CD4-positive, CD25-positive, alpha-beta regulatory T cell (primary cell): Measurements from ENCODE around the gene NYAP2. TPM values are rescaled to one million over a fixed set of nuclear protein-coding genes. Genes with fewer than 3 reads are reported as not detected.

ENCODE experiments used
- ATAC-seq, 2 donors: fragments of 150-1000 bp; cut with Tn5 transposase; one replicate each; pipeline ENCODE4 v1.10.0; 2021; ENCODE audit warnings: low read depth in 2 of 2, moderate number of reproducible peaks in 2 of 2, moderate library complexity in 1 of 2
- DNase-seq, 3 donors: peaks; one replicate each; pipeline versions ENCODE4 v3.0.0 to v3.0.0-alpha.2; 2012 to 2022; ENCODE audit warnings: mixed read lengths in 1 of 3
- H3K27ac ChIP-seq: one replicate; pipeline ENCODE4 v1.7.0; 2013; ENCODE audit warnings: mild to moderate bottlenecking, low read length; ENCODE audit not compliant: insufficient read depth, poor library complexity, severe bottlenecking
- H3K27me3 ChIP-seq: one replicate; pipeline ENCODE4 v1.7.0; 2013; ENCODE audit warnings: low read length; ENCODE audit not compliant: control insufficient read depth, insufficient read depth
- H3K36me3 ChIP-seq: one replicate; pipeline ENCODE4 v1.7.0; 2013; ENCODE audit warnings: mild to moderate bottlenecking, low read length, moderate library complexity; ENCODE audit not compliant: control insufficient read depth, insufficient read depth
- H3K4me1 ChIP-seq: 2 replicates; pipeline ENCODE4 v1.7.0; 2013; ENCODE audit warnings: mild to moderate bottlenecking, low read length; ENCODE audit not compliant: insufficient read depth, control insufficient read depth, poor library complexity, severe bottlenecking
- H3K4me3 ChIP-seq: one replicate; pipeline ENCODE4 v1.7.0; 2013; ENCODE audit warnings: low read depth, mild to moderate bottlenecking, low read length, moderate library complexity
- H3K9me3 ChIP-seq, 2 experiments: 1 replicate in 1 of 2; 2 replicates in 1 of 2; pipeline ENCODE4 v1.7.0; 2013; ENCODE audit warnings: low read length in 2 of 2, mild to moderate bottlenecking in 1 of 2, moderate library complexity in 1 of 2; ENCODE audit not compliant: control insufficient read depth in 2 of 2
- H3K27ac Mint-ChIP-seq, 3 donors: one replicate each; pipeline ENCODE4 v1.8.0; 2020 to 2022; ENCODE audit warnings: mild to moderate bottlenecking in 3 of 3, mixed read lengths in 3 of 3, moderate library complexity in 2 of 3
- H3K27me3 Mint-ChIP-seq: one replicate; pipeline ENCODE4 v1.8.0; 2022; ENCODE audit warnings: mild to moderate bottlenecking, mixed read lengths
- H3K36me3 Mint-ChIP-seq: one replicate; pipeline ENCODE4 v1.8.0; 2020; ENCODE audit warnings: mixed read lengths
- H3K4me1 Mint-ChIP-seq, 4 donors: one replicate each; pipeline ENCODE4 v1.8.0; 2020 to 2022; ENCODE audit warnings: mixed read lengths in 4 of 4, mild to moderate bottlenecking in 1 of 4
- H3K4me3 Mint-ChIP-seq, 4 donors: one replicate each; pipeline ENCODE4 v1.8.0; 2020 to 2022; ENCODE audit warnings: mild to moderate bottlenecking in 4 of 4, mixed read lengths in 4 of 4, moderate library complexity in 3 of 4
- H3K9me3 Mint-ChIP-seq, 7 donors: one replicate each; pipeline ENCODE4 v1.8.0; 2020 to 2022; ENCODE audit warnings: mixed read lengths in 7 of 7, mild to moderate bottlenecking in 3 of 7, moderate library complexity in 2 of 7
- polyA plus RNA-seq, 4 donors: library from polyadenylated mRNA; unstranded; fragments of 300-500 nt; fragmentation: Illumina TruSeq; gene quantifications; one replicate each; pipeline ENCODE4 v1.2.3, GENCODE V29; 2021
- total RNA-seq: library from RNA; stranded (reverse); gene quantifications from one replicate; pipeline ENCODE4 v1.2.3, GENCODE V29; 2022

NYAP2 gene
- total and polyA plus RNA-seq, 5 donors from 2014 or later = 0.20 TPM; not detected in 4

DNA sequence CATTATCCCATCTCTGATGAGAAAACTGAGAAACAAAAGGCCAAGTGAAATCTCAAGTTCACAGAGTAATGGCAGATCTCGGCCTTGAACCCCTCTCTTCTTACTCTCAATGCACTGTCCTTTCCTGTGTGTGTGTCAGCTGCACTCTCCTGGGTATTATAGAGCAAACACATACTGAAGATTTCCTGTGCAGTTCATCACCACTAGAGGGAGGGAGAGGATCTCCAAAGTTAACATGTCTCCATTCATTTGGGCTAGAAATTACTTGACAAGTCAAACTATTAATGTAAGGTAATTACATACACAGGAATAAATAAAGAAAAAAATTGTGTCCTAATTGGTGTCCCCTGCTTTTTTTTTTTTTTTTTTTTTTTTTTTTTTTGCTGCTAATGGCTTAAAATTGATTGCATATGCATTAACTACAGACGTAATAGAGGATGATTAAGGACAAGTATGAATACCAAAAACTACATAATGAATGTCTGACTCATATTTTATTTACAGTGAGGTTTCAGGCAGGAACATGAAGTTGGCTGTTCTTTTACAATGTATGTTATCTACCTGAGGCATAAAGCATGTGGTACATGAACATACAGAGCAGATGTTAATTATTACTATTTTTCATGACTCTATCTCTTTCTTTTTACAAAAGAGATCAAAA is 269.2 kb downstream of the NYAP2 start:
- H3K4me3 Mint-ChIP-seq = no peak overlapping the region
- H3K36me3 ChIP-seq = no peaks in the 10 kb centered on the region
- H3K9me3 Mint-ChIP-seq = no peaks in the 10 kb centered on the region
- DNase-seq = peak in 2 of 3 donors; percentile 43 to 62
- H3K36me3 Mint-ChIP-seq = no peaks in the 10 kb centered on the region
- no peak overlapping the region for H3K4me3 ChIP-seq
- peaks cover 4% of the 10 kb centered on the region for H3K27me3 Mint-ChIP-seq
- H3K27me3 ChIP-seq = no peaks in the 10 kb centered on the region
- no peaks in the 10 kb centered on the region for H3K4me1 ChIP-seq
- H3K4me1 Mint-ChIP-seq = no peaks in the 10 kb centered on the region
- H3K9me3 ChIP-seq = no peaks in the 10 kb centered on the region
- peak; percentile 53 to 67 for ATAC-seq
- no peak overlapping the region for H3K27ac ChIP-seq
- no peak overlapping the region for H3K27ac Mint-ChIP-seq

DNA sequence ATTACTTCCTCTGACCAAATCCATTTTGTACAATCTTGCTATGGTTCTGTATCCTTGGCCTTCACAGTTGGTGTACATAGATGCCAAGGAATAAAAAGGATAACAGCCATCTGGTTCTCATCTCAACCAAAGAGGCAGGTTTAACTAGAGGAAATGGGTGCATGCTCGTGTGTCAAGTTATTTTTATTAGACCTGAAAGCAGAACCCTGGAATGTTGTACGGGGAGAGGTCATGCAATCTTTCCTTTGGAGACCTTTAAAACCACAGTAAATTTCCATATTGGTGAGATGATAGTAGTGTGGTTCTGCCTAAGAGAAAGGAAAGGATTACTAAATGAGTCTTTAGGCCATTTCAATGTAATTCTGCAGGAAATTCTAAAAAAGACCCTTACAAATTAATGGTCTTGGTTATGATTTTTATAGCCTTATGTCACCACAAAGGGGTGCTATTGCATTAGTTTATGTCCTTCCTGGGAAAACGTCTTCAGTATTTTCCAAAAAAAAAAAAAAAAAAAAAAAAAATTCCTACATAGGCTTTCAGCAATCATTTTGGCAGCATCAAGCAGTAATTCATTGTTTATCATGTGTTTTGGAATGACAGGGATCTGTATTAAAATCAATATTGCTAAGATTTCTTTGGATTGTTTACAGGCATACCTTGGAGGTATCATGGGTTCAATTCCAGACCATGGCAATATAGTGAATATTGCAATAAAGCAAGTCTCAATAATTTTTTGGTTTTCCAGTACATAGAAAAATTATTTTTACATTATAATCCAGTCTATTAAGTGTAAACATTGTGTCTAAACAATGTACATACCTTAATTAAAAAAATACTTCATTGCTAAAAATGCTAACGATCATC is 270.8 kb downstream of the NYAP2 start:
- H3K9me3 Mint-ChIP-seq = peaks cover 0 to 2% (median 0%) of the 10 kb centered on the region in 7 donors
- no peaks in the 10 kb centered on the region for H3K4me1 Mint-ChIP-seq

DNA sequence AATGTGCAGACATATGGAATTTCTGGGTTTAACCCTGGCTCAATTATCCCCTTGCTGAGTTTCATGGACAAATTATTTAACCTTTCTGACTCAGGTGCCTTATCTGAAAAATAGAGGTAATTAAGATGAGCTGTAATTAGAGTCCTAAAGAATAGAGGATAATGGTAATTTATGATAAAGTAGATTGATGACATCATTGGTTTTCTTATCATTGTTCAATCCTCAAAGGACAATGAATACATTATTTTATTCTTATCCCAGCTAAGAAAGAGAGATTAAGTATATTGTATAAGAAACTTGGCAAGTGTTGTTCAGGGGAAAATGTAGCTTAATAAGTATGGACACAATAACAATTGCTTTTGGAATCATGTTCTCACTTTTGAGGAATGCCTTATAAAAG is 279.3 kb downstream of the NYAP2 start:
- H3K27me3 ChIP-seq = no peaks in the 10 kb centered on the region
- no peak for ATAC-seq
- no peaks in the 10 kb centered on the region for H3K9me3 ChIP-seq
- Mint-ChIP-seq H3K4me3 (no peak overlapping the region), H3K9me3 (peaks cover 0 to 2% (median 0%) of the 10 kb centered on the region in 7 donors), H3K27me3 (peaks cover 16% of the 10 kb centered on the region), H3K4me1 (no peaks in the 10 kb centered on the region), H3K27ac (no peak overlapping the region), H3K36me3 (no peaks in the 10 kb centered on the region)
- H3K36me3 ChIP-seq = no peaks in the 10 kb centered on the region
- no peaks in the 10 kb centered on the region for H3K4me1 ChIP-seq
- no peak overlapping the region for H3K27ac ChIP-seq
- DNase-seq = no peak
- no peak overlapping the region for H3K4me3 ChIP-seq

More for the DNA sequence above, 270.8 kb downstream of the NYAP2 start:
- ATAC-seq (no peak), DNase-seq (no peak)
- Histone ChIP-seq H3K4me3 (no peak overlapping the region), H3K27me3 (no peaks in the 10 kb centered on the region), H3K27ac (no peak overlapping the region), H3K36me3 (no peaks in the 10 kb centered on the region), H3K4me1 (no peaks in the 10 kb centered on the region), H3K9me3 (no peaks in the 10 kb centered on the region)
- no peak overlapping the region for H3K4me3 Mint-ChIP-seq
- H3K27me3 Mint-ChIP-seq = no peaks in the 10 kb centered on the region
- H3K36me3 Mint-ChIP-seq = no peaks in the 10 kb centered on the region
- H3K27ac Mint-ChIP-seq = no peak overlapping the region

DNA sequence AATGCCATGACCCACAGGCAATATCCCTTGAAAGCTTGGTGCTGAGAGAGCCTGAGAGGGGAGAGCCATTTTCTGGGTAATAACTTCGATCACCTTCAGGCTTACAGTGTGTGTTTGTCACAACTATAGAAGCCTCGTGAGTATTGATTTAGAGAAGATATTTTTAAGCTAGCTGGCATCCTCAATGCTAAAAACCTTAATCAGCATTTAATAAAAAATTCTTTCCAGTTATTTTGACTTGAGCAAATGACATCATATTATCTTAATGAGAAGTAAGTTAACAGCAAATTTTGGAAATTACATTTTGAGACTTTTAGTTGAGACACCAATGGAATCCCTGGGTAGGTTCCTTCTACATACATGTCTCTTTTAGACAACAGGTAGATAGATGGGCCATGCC is 283.7 kb downstream of the NYAP2 start:
- DNase-seq = no peak
- Mint-ChIP-seq H3K4me3 (no peak overlapping the region), H3K4me1 (no peaks in the 10 kb centered on the region)

DNA sequence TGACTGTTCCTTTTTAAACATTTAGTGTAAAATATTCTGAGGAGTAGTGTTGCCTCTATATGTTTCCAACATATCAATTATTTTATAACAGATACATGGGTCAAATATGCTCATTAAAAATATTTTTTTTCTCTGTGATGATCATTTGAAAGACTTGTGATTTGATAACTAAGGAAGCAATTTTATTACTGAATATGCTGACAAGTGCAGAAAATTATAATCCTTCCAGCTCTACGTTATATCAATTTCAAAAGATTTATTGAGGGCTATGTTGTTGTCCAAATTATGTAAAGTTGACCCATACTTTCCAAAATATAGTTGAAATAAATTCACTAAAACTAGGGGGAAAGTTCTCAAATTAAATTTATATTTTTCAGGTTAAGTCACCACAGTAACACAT is 290.6 kb downstream of the NYAP2 start:
- Histone ChIP-seq H3K9me3 (no peaks in the 10 kb centered on the region), H3K36me3 (no peaks in the 10 kb centered on the region), H3K4me1 (no peaks in the 10 kb centered on the region), H3K27me3 (no peaks in the 10 kb centered on the region), H3K4me3 (no peak overlapping the region), H3K27ac (no peak overlapping the region)
- Mint-ChIP-seq H3K36me3 (no peaks in the 10 kb centered on the region), H3K27ac (no peak overlapping the region), H3K27me3 (no peaks in the 10 kb centered on the region), H3K9me3 (no peaks in the 10 kb centered on the region), H3K4me3 (no peak overlapping the region), H3K4me1 (no peaks in the 10 kb centered on the region)
- ATAC-seq (no peak), DNase-seq (no peak)

More for the DNA sequence above, 283.7 kb downstream of the NYAP2 start:
- Mint-ChIP-seq H3K36me3 (no peaks in the 10 kb centered on the region), H3K27me3 (peaks cover 4% of the 10 kb centered on the region), H3K27ac (no peak overlapping the region), H3K9me3 (no peaks in the 10 kb centered on the region)
- Histone ChIP-seq H3K4me1 (no peaks in the 10 kb centered on the region), H3K27me3 (no peaks in the 10 kb centered on the region), H3K27ac (no peak overlapping the region), H3K4me3 (no peak overlapping the region), H3K9me3 (no peaks in the 10 kb centered on the region), H3K36me3 (no peaks in the 10 kb centered on the region)
- ATAC-seq = no peak

DNA sequence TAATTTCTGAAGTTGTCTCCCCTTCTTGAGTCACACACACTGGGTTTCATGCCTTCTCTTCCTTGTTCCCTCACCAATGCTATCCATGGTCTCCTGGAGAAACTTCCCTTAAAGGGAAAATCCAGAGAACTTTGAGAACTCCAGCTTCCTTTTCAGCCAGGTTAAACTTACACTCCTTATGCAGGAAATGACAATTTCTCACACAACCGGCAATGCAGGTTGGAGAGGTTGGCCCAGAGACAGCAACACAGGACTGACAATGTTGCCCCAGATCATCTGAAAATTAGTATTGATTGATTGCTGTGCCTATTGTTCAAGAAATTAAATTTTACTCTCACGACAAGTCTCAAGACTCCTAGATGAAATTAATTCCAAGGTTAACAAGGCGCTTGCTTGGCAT is 292.2 kb downstream of the NYAP2 start:
- H3K4me3 ChIP-seq = no peak overlapping the region
- no peaks in the 10 kb centered on the region for H3K4me1 ChIP-seq
- Mint-ChIP-seq H3K27me3 (no peaks in the 10 kb centered on the region), H3K36me3 (no peaks in the 10 kb centered on the region), H3K27ac (peak overlapping the region in 1 of 3 donors; percentile 63), H3K4me1 (no peaks in the 10 kb centered on the region), H3K4me3 (no peak overlapping the region), H3K9me3 (no peaks in the 10 kb centered on the region)
- ATAC-seq (no peak), DNase-seq (no peak)
- no peaks in the 10 kb centered on the region for H3K9me3 ChIP-seq
- H3K27me3 ChIP-seq = no peaks in the 10 kb centered on the region
- H3K27ac ChIP-seq = no peak overlapping the region
- H3K36me3 ChIP-seq = no peaks in the 10 kb centered on the region

DNA sequence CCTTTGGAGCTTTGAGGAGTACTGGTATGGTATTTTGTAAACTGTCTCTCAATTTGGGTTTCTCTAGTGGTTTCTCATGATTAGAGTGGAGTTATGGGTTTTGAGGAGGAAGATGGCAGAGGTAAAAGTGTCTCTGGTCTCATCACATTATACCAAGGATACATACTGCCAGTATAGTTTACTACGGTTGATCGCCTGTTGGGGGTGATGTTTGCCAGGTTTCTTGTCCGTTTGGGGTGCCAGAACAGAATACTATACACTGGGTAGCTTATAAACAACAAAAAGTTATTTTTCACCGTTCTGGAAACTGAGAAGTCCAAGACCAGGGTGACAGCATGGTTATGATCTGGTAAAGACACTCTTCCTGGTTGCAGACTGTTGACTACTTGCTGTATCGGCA is 293.7 kb downstream of the NYAP2 start:
- no peak for DNase-seq
- peaks cover 0 to 3% (median 0%) of the 10 kb centered on the region in 7 donors for H3K9me3 Mint-ChIP-seq
- H3K27ac Mint-ChIP-seq = no peak overlapping the region

More for the DNA sequence above, 293.7 kb downstream of the NYAP2 start:
- ATAC-seq = no peak
- no peak overlapping the region for H3K4me3 Mint-ChIP-seq
- Histone ChIP-seq H3K36me3 (no peaks in the 10 kb centered on the region), H3K9me3 (no peaks in the 10 kb centered on the region), H3K27ac (no peak overlapping the region), H3K27me3 (no peaks in the 10 kb centered on the region), H3K4me1 (no peaks in the 10 kb centered on the region), H3K4me3 (no peak overlapping the region)
- H3K36me3 Mint-ChIP-seq = no peaks in the 10 kb centered on the region
- H3K27me3 Mint-ChIP-seq = no peaks in the 10 kb centered on the region
- no peaks in the 10 kb centered on the region for H3K4me1 Mint-ChIP-seq
